Retinal pigment epithelial cell (primary cell): ENCODE data around the gene PACSIN2.

Experiments
- DNase-seq: peaks from one replicate; pipeline ENCODE4 v3.0.0-alpha.2; 2010; ENCODE audit warnings: low read depth
- H3K4me3 ChIP-seq: 2 replicates; pipeline ENCODE4 v1.5.1; 2011; ENCODE audit warnings: mild to moderate bottlenecking, low read length, control low read depth, moderate library complexity
- TF ChIP-seq, protein P1 (sequence below): conservative IDR thresholded peaks from 2 replicates; pipeline ENCODE4 v1.5.1; 2011; ENCODE audit warnings: low read depth, low read length, control low read depth, inconsistent platforms

PACSIN2 gene

DNA sequence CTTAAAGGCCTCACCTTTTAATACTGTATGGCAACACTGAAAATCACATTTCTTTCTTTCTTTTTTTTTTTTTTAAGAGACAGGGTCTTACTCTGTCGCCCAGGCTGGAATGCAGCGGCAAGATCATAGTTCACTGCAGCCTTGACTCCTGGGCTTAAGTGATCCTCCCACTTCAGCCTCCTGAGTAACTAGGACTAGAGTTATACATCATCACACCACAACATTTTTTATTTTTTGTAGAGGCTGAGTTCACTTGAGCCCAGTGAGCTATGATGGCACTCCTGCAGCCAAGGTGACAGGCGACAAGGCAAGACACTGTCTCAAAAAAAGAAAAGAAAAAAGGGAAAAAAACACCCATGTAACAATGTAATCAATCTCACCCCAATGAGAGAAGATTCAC is 167.8 kb downstream of the PACSIN2 start:
- H3K4me3 ChIP-seq: no peak overlapping the region
- TF ChIP-seq, protein P1, sequence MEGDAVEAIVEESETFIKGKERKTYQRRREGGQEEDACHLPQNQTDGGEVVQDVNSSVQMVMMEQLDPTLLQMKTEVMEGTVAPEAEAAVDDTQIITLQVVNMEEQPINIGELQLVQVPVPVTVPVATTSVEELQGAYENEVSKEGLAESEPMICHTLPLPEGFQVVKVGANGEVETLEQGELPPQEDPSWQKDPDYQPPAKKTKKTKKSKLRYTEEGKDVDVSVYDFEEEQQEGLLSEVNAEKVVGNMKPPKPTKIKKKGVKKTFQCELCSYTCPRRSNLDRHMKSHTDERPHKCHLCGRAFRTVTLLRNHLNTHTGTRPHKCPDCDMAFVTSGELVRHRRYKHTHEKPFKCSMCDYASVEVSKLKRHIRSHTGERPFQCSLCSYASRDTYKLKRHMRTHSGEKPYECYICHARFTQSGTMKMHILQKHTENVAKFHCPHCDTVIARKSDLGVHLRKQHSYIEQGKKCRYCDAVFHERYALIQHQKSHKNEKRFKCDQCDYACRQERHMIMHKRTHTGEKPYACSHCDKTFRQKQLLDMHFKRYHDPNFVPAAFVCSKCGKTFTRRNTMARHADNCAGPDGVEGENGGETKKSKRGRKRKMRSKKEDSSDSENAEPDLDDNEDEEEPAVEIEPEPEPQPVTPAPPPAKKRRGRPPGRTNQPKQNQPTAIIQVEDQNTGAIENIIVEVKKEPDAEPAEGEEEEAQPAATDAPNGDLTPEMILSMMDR: no peak
- DNase-seq: no peak

DNA sequence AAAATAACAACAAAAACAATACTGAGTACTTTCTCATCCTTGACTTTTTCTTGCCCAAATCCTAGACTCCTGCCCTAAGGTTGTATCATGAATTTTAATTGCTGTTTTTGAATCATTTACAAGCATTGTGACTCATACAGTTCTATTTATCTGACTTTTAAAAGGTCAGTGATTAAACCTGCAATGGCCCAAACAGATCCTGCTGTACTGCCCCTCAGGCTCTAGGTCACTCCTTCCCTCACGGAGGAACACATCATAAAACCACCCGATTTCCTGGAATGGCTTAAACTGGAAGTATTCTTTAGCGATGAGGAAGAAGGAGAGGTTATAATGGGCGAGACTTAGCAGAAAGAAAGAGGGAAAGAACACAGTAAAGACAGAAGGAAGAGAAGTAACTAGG is 170.2 kb downstream of the PACSIN2 start:
- no peak for DNase-seq
- TF ChIP-seq, protein P1: no peak

DNA sequence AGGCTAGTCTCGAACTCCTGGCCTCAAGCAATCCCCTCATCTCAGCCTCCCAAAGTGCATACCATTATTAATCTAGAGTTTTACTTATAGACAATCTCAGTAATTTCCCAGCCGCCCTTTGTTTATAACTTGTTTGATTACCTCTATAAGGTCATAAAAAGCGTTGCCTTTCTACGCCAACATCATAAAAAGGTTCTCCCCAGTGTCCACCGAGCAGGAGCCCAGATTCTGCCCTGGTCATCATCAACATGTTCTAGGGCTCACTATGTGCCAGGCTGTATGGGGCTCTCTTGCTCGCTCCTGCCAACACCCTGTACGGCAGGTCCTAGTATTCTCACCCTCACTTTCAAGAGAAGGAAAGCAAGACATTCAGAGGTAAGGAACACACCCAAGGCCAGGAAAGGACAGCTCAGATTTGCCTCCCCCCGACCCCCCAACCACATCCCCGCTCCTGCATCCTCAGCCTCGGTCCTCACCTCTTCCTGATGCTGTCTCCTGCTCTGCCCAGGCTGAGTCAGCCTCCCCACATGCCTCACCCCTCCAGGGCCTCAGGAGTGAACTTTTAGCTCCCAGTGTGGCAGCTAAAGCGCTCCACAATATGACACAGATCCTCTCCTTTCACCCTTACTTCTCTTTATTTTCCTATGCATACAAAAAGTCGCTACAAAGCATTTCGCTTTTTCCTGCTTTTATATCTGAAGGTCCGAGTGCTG is 172.1 kb downstream of the PACSIN2 start:
- no peak for DNase-seq
- TF ChIP-seq, protein P1: no peak
- no peak overlapping the region for H3K4me3 ChIP-seq

More for the DNA sequence above, 170.2 kb downstream of the PACSIN2 start:
- no peak overlapping the region for H3K4me3 ChIP-seq

DNA sequence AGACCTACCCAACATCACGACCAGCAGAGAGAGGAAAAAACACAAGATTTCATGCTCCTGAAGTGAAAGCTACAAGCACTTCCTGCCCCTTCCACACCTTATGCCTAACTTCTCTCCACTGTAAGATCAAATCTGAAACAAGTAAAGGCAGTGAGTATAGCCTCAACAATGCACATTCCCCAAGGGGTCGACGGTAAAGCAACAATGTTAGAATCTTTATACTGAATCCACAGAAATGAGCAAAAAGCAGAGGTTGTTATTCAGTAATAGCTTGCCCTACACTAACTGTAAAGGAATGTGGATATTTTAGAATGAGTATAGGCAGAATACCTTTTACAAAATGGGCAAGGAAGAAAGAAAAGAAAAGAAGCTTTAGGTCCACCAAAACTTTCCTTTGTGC is 173.5 kb downstream of the PACSIN2 start:
- H3K4me3 ChIP-seq: no peak overlapping the region
- TF ChIP-seq, protein P1: no peak
- no peak for DNase-seq

DNA sequence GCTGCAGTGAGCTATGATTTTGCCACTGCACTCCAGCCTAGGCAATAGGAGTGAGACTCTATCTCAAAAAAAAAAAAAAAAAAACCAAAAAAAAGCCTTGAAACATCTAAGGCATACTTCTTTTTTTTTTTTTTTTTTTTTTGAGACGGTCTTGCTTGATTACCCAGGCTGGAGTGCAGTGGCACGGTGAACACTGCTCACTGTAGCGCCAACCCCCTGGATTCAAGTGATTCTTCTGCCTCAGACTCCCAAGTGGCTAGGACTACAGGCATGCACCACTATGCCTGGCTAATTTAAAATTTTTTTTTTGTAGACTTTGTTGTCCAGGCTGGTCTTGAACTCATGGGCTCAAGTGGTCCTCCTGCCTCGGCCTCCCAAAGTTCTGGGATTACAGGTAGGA is 177.4 kb downstream of the PACSIN2 start:
- no peak for DNase-seq
- no peak overlapping the region for H3K4me3 ChIP-seq
- TF ChIP-seq, protein P1: no peak

DNA sequence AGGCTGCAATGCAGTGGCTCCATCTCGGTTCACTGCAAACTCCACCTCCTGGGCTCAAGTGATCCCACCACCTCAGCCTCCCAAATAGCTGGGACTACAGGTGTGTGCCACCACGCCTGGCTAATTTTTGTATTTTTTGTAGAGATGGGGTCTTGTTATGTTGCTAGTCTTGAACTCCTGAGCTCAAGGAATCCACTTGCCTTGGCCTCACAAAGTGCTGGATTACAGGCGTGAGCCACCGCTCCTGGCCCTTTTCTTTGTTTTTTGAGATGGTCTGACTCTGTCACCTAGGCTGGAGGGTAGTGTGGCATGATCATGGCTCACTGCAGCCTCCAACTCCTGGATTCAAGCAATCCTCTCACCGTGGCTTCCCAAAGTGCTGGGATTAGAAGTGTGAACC is 178.9 kb downstream of the PACSIN2 start:
- no peak for DNase-seq
- no peak overlapping the region for H3K4me3 ChIP-seq
- TF ChIP-seq, protein P1: no peak
